Peyer's patch (tissue), 4 donors: ENCODE data around the gene ANKS3. TPM values are rescaled to one million over a fixed set of nuclear protein-coding genes. Genes with fewer than 3 reads are reported as not detected.
A peak's percentile ranks its signal among the peaks of the same experiment; 100 is the strongest.

ENCODE experiments used
- DNase-seq, 3 donors: peaks; one replicate each; pipeline ENCODE4 v3.0.0-alpha.2; 2017 to 2019
- H3K27ac ChIP-seq, 4 donors: fragments of 200-600 bp; sonication (generic); one replicate each; pipeline ENCODE4 v1.5.1; 2016 to 2019
- H3K27me3 ChIP-seq, 2 donors: fragments of 200-600 bp; sonication (generic); one replicate each; pipeline ENCODE4 v1.5.1; 2019
- H3K36me3 ChIP-seq, 3 donors: fragments of 200-600 bp; sonication (generic); one replicate each; pipeline ENCODE4 v1.5.1; 2016 to 2019
- H3K4me1 ChIP-seq, 4 donors: fragments of 200-600 bp; sonication (generic); one replicate each; pipeline ENCODE4 v1.5.1; 2016 to 2019
- H3K4me3 ChIP-seq, 4 donors: fragments of 200-600 bp; sonication (generic); 1 replicate in 3 of 4; 2 replicates in 1 of 4; pipeline ENCODE4 v1.5.1; 2016 to 2019; ENCODE audit warnings: mild to moderate bottlenecking in 1 of 4
- H3K9me3 ChIP-seq, 4 donors: fragments of 200-600 bp; sonication (generic); one replicate each; pipeline ENCODE4 v1.5.1; 2016 to 2019; ENCODE audit warnings: mild to moderate bottlenecking in 1 of 4
- CTCF ChIP-seq, 6 experiments: fragments of 450-650 bp in 4 of 6; fragments of 200-600 bp in 2 of 6; sonication (generic) in 1 of 6; IDR thresholded peaks; one replicate each; pipeline ENCODE4 v1.5.1; 2017 to 2019; ENCODE audit warnings: antibody characterized with exemption in 6 of 6, mild to moderate bottlenecking in 3 of 6, moderate library complexity in 1 of 6
- POLR2A ChIP-seq, 2 donors: fragments of 450-650 bp; IDR thresholded peaks; one replicate each; pipeline ENCODE4 v1.5.1; 2017; ENCODE audit warnings: antibody characterized with exemption in 2 of 2, mild to moderate bottlenecking in 2 of 2, moderate library complexity in 2 of 2
- total RNA-seq, 4 donors: library from RNA; depleted of rRNA; stranded (reverse); fragments of >200 nt; gene quantifications; one replicate each; pipeline ENCODE4 v1.1.0, GENCODE V29; 2016

Gene ANKS3
- total RNA-seq, 4 donors from 2014 or later = 20.8 to 42.9 (median 36.6) TPM

GRCh38 chr16:4777339-4778049, 43.4 kb upstream of the ANKS3 start:
- Histone ChIP-seq H3K27me3 (no peaks in the 10 kb centered on the region), H3K36me3 (no peaks in the 10 kb centered on the region), H3K9me3 (no peaks in the 10 kb centered on the region), H3K4me1 (no peaks in the 10 kb centered on the region), H3K4me3 (no peak overlapping the region), H3K27ac (no peak overlapping the region)
- TF ChIP-seq POLR2A (IDR thresholded peaks at IDR 0.05) (no peak), CTCF (IDR thresholded peaks at IDR 0.05) (no peak)
- DNase-seq = no peak

- no peak for DNase-seq
- H3K36me3 ChIP-seq = no peaks in the 10 kb centered on the region
- no peak overlapping the region for H3K27ac ChIP-seq
- H3K4me1 ChIP-seq = no peaks in the 10 kb centered on the region
- no peaks in the 10 kb centered on the region for H3K27me3 ChIP-seq
- H3K9me3 ChIP-seq = no peaks in the 10 kb centered on the region
- no peak for TF ChIP-seq POLR2A (IDR thresholded peaks at IDR 0.05)
- TF ChIP-seq CTCF (IDR thresholded peaks at IDR 0.05) = no peak
- no peak overlapping the region for H3K4me3 ChIP-seq
These were observed 42.2 kb upstream of the ANKS3 start for GRCh38 chr16:4776141-4776705.

GRCh38 chr16:4775005-4775404, 40.9 kb upstream of the ANKS3 start:
- DNase-seq = no peak
- Histone ChIP-seq H3K36me3 (no peaks in the 10 kb centered on the region), H3K4me1 (no peaks in the 10 kb centered on the region), H3K27me3 (no peaks in the 10 kb centered on the region), H3K9me3 (no peaks in the 10 kb centered on the region), H3K4me3 (no peak overlapping the region), H3K27ac (no peak overlapping the region)
- no peak for TF ChIP-seq POLR2A (IDR thresholded peaks at IDR 0.05)

- TF ChIP-seq POLR2A (IDR thresholded peaks at IDR 0.05) (no peak), CTCF (IDR thresholded peaks at IDR 0.05) (no peak)
- Histone ChIP-seq H3K4me3 (no peak overlapping the region), H3K9me3 (no peaks in the 10 kb centered on the region), H3K27ac (no peak overlapping the region), H3K4me1 (peaks cover 0 to 13% (median 8%) of the 10 kb centered on the region in 4 donors), H3K36me3 (no peaks in the 10 kb centered on the region), H3K27me3 (no peaks in the 10 kb centered on the region)
- no peak for DNase-seq
These were observed 38.3 kb upstream of the ANKS3 start for GRCh38 chr16:4772351-4772750.

GRCh38 chr16:4771646-4772045, 37.6 kb upstream of the ANKS3 start:
- Histone ChIP-seq H3K9me3 (no peaks in the 10 kb centered on the region), H3K27me3 (no peaks in the 10 kb centered on the region), H3K27ac (no peak overlapping the region), H3K4me3 (no peak overlapping the region), H3K4me1 (peaks cover 0 to 15% (median 9%) of the 10 kb centered on the region in 4 donors), H3K36me3 (no peaks in the 10 kb centered on the region)
- DNase-seq = no peak
- TF ChIP-seq CTCF (IDR thresholded peaks at IDR 0.05) (no peak), POLR2A (IDR thresholded peaks at IDR 0.05) (no peak)

GRCh38 chr16:4769306-4769638, 35.2 kb upstream of the ANKS3 start:
- DNase-seq = no peak
- H3K27ac ChIP-seq = peak overlapping the region in 1 of 4 donors; percentile 90

More at GRCh38 chr16:4769306-4769638, 35.2 kb upstream of the ANKS3 start:
- Histone ChIP-seq H3K4me1 (peaks cover 0 to 29% (median 14%) of the 10 kb centered on the region in 4 donors), H3K27me3 (no peaks in the 10 kb centered on the region), H3K9me3 (no peaks in the 10 kb centered on the region), H3K36me3 (peaks cover 0 to 8% (median 0%) of the 10 kb centered on the region in 3 donors), H3K4me3 (peak overlapping the region in 3 of 4 donors; percentile 40 to 78 (median 68))
- no peak for TF ChIP-seq POLR2A (IDR thresholded peaks at IDR 0.05)
- no peak for TF ChIP-seq CTCF (IDR thresholded peaks at IDR 0.05)
